Ovary (tissue), 9 donors: Measurements from ENCODE around the gene GPRIN3. TPM values are rescaled to one million over a fixed set of nuclear protein-coding genes. Genes with fewer than 3 reads are reported as not detected.

ENCODE experiments used
- DNase-seq, 5 donors: peaks; one replicate each; pipeline ENCODE4 v3.0.0-alpha.2; 2019 to 2020
- H3K27ac ChIP-seq, 2 donors: fragments of 200-600 bp; one replicate each; pipeline versions ENCODE4 v1.5.1 to v1.8.0; 2019 to 2022
- H3K27me3 ChIP-seq: fragments of 200-600 bp; one replicate; pipeline ENCODE4 v1.8.0; 2022
- H3K36me3 ChIP-seq: fragments of 200-600 bp; sonication (generic); one replicate; pipeline ENCODE4 v1.5.1; 2019
- H3K4me1 ChIP-seq: one replicate; pipeline ENCODE4 v1.8.1; 2013; ENCODE audit warnings: mild to moderate bottlenecking, moderate library complexity; ENCODE audit not compliant: insufficient read depth
- H3K4me3 ChIP-seq: fragments of 200-600 bp; sonication (generic); one replicate; pipeline ENCODE4 v1.5.1; 2017
- H3K9me3 ChIP-seq, 2 donors: fragments of 200-600 bp in 1 of 2; sonication (generic) in 1 of 2; one replicate each; pipeline versions ENCODE4 v1.5.1 to v1.8.1; 2013 to 2019; ENCODE audit warnings: mild to moderate bottlenecking in 1 of 2, moderate library complexity in 1 of 2
- CTCF ChIP-seq, 3 donors: fragments of 450-650 bp in 2 of 3; fragments of 200-600 bp in 1 of 3; IDR thresholded peaks; one replicate each; pipeline versions ENCODE4 v1.5.1 to v1.8.0; 2016 to 2022; ENCODE audit warnings: antibody characterized with exemption in 3 of 3, mild to moderate bottlenecking in 1 of 3
- EP300 ChIP-seq: sonication (generic); formaldehyde crosslinking; IDR thresholded peaks from one replicate; pipeline ENCODE4 v1.6.1; 2017; ENCODE audit warnings: antibody characterized with exemption
- POLR2A ChIP-seq: fragments of 450-650 bp; IDR thresholded peaks from one replicate; pipeline ENCODE4 v1.6.1; 2017; ENCODE audit warnings: antibody characterized with exemption, mild to moderate bottlenecking, moderate library complexity
- WGBS, 3 donors: extraction: QIAGEN DNeasy Blood & Tissue Kit in 1 of 3; methylation state at CpG; one replicate each; pipeline versions ENCODE4 v1.1.5 to v1.1.7; 2013 to 2017; 5-methylcytosine and 5-hydroxymethylcytosine counted together
- intact Hi-C, 4 donors: fragments of 100-400 bp; cut with DNase I; formaldehyde crosslinking; loops; one replicate each; pipeline versions ENCODE4 v1.11.0 to v1.15.1; 2022 to 2023
- polyA plus RNA-seq, 2 donors: library from polyadenylated mRNA; stranded (reverse); fragments of 200-250 nt in 1 of 2; fragments of 350-450 nt in 1 of 2; fragmentation: Illumina TruSeq in 1 of 2; extraction: RNeasy Lipid Tissue Mini Kit (QIAGEN cat#74804) in 1 of 2; gene quantifications; one replicate each; pipeline ENCODE4 v1.2.3, GENCODE V29; 2013 to 2014
- total RNA-seq, 7 donors: library from RNA; depleted of rRNA in 2 of 7; stranded (reverse); fragments of >200 nt in 2 of 7; fragmentation: NEBNext Ultra II Directional in 3 of 7; extraction: Animal tissue kit (Norgen Biotek cat#: 25700) in 3 of 7; gene quantifications; one replicate each; pipeline versions ENCODE4 v1.1.0 to v1.2.4, GENCODE V29; 2016 to 2023
- donor health status: DM: no; HTN: no; CAD: no; lungs with moderate emphysema.
- donor health status: DM: no; HTN: no; CAD: no.
- donor health status: Bipolar disorder and iron deficiency.
- donor health status: DM: yes; HTN: yes; CAD: no.
- donor health status: DM: no; HTN: no; CAD: no.
- donor health status: DM: yes; HTN: yes; CAD: no.

The GPRIN3 gene
- total and polyA plus RNA-seq, 9 donors, result 1.0 to 6.8 (median 3.7) TPM

GRCh38 chr4:89331686-89332544, 24.3 kb upstream of the GPRIN3 start:
- H3K36me3 ChIP-seq, result no peaks in the 10 kb centered on the region
- no peak overlapping the region for H3K4me3 ChIP-seq
- intact Hi-C loops, result no loop called here
- DNase-seq, result no peak
- H3K9me3 ChIP-seq, result no peaks in the 10 kb centered on the region
- TF ChIP-seq EP300, result no peak
- TF ChIP-seq POLR2A, result no peak
- TF ChIP-seq CTCF (IDR thresholded peaks at IDR 0.05), result no peak
- H3K27me3 ChIP-seq, result no peaks in the 10 kb centered on the region
- WGBS, 3 donors, result 92 to 93% (median 93%) methylated on average over 5 of the region's 5 CpGs
- no peaks in the 10 kb centered on the region for H3K4me1 ChIP-seq
- H3K27ac ChIP-seq, result no peak overlapping the region

- 78 to 81% (median 81%) methylated on average over 2 of the region's 2 CpGs for WGBS, 3 donors
- Histone ChIP-seq H3K9me3 (no peaks in the 10 kb centered on the region), H3K4me3 (no peak overlapping the region), H3K4me1 (no peaks in the 10 kb centered on the region), H3K27ac (no peak overlapping the region), H3K27me3 (no peaks in the 10 kb centered on the region), H3K36me3 (no peaks in the 10 kb centered on the region)
- no peak for TF ChIP-seq CTCF (IDR thresholded peaks at IDR 0.05)
- no peak for TF ChIP-seq EP300
- TF ChIP-seq POLR2A, result no peak
- DNase-seq, result no peak
- intact Hi-C loops, result no loop called here
These were observed 23.6 kb upstream of the GPRIN3 start for GRCh38 chr4:89331197-89331596.

GRCh38 chr4:89329280-89329679, 21.7 kb upstream of the GPRIN3 start:
- H3K9me3 ChIP-seq, result no peaks in the 10 kb centered on the region
- H3K4me1 ChIP-seq, result no peaks in the 10 kb centered on the region
- no peak for DNase-seq
- TF ChIP-seq POLR2A (no peak), CTCF (IDR thresholded peaks at IDR 0.05) (no peak), EP300 (no peak)
- no peak overlapping the region for H3K27ac ChIP-seq
- WGBS, 3 donors, result 75 to 93% (median 84%) methylated on average over 1 of the region's 1 CpG
- no peaks in the 10 kb centered on the region for H3K36me3 ChIP-seq
- H3K27me3 ChIP-seq, result no peaks in the 10 kb centered on the region
- H3K4me3 ChIP-seq, result no peak overlapping the region
- intact Hi-C loops, result no loop called here

GRCh38 chr4:89324671-89325070, 17.1 kb upstream of the GPRIN3 start:
- Histone ChIP-seq H3K27me3 (no peaks in the 10 kb centered on the region), H3K9me3 (no peaks in the 10 kb centered on the region), H3K27ac (no peak overlapping the region), H3K4me1 (no peaks in the 10 kb centered on the region), H3K36me3 (no peaks in the 10 kb centered on the region), H3K4me3 (no peak overlapping the region)
- intact Hi-C loops, result no loop called here
- WGBS, 3 donors, result 38 to 45% (median 41%) methylated on average over 2 of the region's 2 CpGs
- TF ChIP-seq CTCF (IDR thresholded peaks at IDR 0.05), result no peak
- no peak for TF ChIP-seq POLR2A
- TF ChIP-seq EP300, result no peak
- no peak for DNase-seq
